Sigmoid colon (tissue), 7 donors: Measurements from ENCODE around the gene UROC1. TPM values are rescaled to one million over a fixed set of nuclear protein-coding genes. Genes with fewer than 3 reads are reported as not detected.
A peak's percentile ranks its signal among the peaks of the same experiment; 100 is the strongest.

ENCODE experiments used
- DNase-seq: peaks from one replicate; pipeline ENCODE4 v3.0.0-alpha.2; 2019
- H3K27ac ChIP-seq, 4 donors: fragments of 200-600 bp; sonication (generic); one replicate each; pipeline ENCODE4 v1.5.1; 2016 to 2019; ENCODE audit warnings: mild to moderate bottlenecking in 1 of 4
- H3K27me3 ChIP-seq, 3 donors: fragments of 200-600 bp; sonication (generic); one replicate each; pipeline ENCODE4 v1.5.1; 2019; ENCODE audit warnings: mild to moderate bottlenecking in 1 of 3
- H3K36me3 ChIP-seq, 4 donors: fragments of 200-600 bp; sonication (generic); one replicate each; pipeline ENCODE4 v1.5.1; 2016 to 2019
- H3K4me1 ChIP-seq, 4 donors: fragments of 200-600 bp; sonication (generic); one replicate each; pipeline ENCODE4 v1.5.1; 2017 to 2019
- H3K4me3 ChIP-seq, 4 donors: fragments of 200-600 bp; sonication (generic); one replicate each; pipeline ENCODE4 v1.5.1; 2017 to 2019; ENCODE audit warnings: mild to moderate bottlenecking in 2 of 4, moderate library complexity in 1 of 4
- H3K9me3 ChIP-seq, 4 donors: fragments of 200-600 bp in 3 of 4; sonication (generic) in 3 of 4; one replicate each; pipeline versions ENCODE4 v1.5.1 to v1.6.1; 2013 to 2019
- EP300 ChIP-seq, 4 donors: sonication (generic); formaldehyde crosslinking; IDR thresholded peaks; one replicate each; pipeline ENCODE4 v1.6.1; 2017; ENCODE audit warnings: antibody characterized with exemption in 4 of 4
- POLR2A ChIP-seq, 2 donors: fragments of 450-650 bp; IDR thresholded peaks; one replicate each; pipeline ENCODE4 v1.6.1; 2016; ENCODE audit warnings: antibody characterized with exemption in 2 of 2, mild to moderate bottlenecking in 2 of 2, moderate library complexity in 2 of 2
- POLR2AphosphoS5 ChIP-seq, 4 donors: sonication (generic); formaldehyde crosslinking; IDR thresholded peaks; one replicate each; pipeline ENCODE4 v1.6.1; 2017; ENCODE audit warnings: antibody characterized with exemption in 4 of 4
- WGBS, 2 donors: extraction: QIAGEN DNeasy Blood & Tissue Kit; methylation state at CpG; one replicate each; pipeline ENCODE4 v1.1.7; 2013; 5-methylcytosine and 5-hydroxymethylcytosine counted together
- intact Hi-C: fragments of 100-400 bp; cut with DNase I; formaldehyde crosslinking; loops from one replicate; pipeline ENCODE4 v1.15.1; 2023
- polyA plus RNA-seq, 3 donors: library from polyadenylated mRNA; stranded (reverse); fragments of 200-250 nt; gene quantifications; one replicate each; pipeline ENCODE4 v1.2.3, GENCODE V29; 2013
- total RNA-seq, 4 donors: library from RNA; depleted of rRNA; stranded (reverse); fragments of >200 nt; gene quantifications; one replicate each; pipeline ENCODE4 v1.1.0, GENCODE V29; 2016
- TF ChIP-seq, protein P1 (sequence below), 4 experiments: fragments of 450-650 bp in 3 of 4; fragments of 200-600 bp in 1 of 4; IDR thresholded peaks; one replicate each; pipeline ENCODE4 v1.5.1; 2016 to 2019; ENCODE audit warnings: antibody characterized with exemption in 4 of 4, mild to moderate bottlenecking in 3 of 4, moderate library complexity in 2 of 4
- donor health status: healthy with polysubstance abuse.
- donor health status: Bipolar disorder and iron deficiency.
- donor health status: healthy.

Gene UROC1
- total and polyA plus RNA-seq, 7 donors, result 0.03 TPM; not detected in 6

DNA sequence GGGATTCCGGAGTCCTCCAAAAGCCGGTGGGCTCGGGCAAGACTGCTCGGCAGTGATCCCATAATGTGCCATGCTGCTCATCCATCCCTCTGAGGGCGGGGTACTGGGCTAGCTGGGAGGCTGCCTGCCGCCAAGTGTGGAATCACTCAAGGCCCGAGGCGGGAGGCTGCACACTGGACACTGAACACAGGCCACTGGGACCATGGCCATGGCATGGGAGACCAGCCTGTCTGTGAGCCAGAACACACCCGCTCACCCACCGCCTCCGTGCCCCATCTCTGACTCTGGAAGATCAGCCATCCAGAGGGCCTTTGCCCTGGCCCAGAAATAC lies 39.8 kb upstream of the UROC1 start:
- Histone ChIP-seq H3K27ac (no peak overlapping the region), H3K9me3 (peaks cover 0 to 7% (median 0%) of the 10 kb centered on the region in 4 donors), H3K4me3 (no peak overlapping the region), H3K4me1 (no peaks in the 10 kb centered on the region), H3K36me3 (no peaks in the 10 kb centered on the region), H3K27me3 (no peaks in the 10 kb centered on the region)
- no peak for TF ChIP-seq POLR2A (IDR thresholded peaks at IDR 0.05)
- no peak for TF ChIP-seq EP300 (IDR thresholded peaks at IDR 0.05)
- TF ChIP-seq, protein P1, sequence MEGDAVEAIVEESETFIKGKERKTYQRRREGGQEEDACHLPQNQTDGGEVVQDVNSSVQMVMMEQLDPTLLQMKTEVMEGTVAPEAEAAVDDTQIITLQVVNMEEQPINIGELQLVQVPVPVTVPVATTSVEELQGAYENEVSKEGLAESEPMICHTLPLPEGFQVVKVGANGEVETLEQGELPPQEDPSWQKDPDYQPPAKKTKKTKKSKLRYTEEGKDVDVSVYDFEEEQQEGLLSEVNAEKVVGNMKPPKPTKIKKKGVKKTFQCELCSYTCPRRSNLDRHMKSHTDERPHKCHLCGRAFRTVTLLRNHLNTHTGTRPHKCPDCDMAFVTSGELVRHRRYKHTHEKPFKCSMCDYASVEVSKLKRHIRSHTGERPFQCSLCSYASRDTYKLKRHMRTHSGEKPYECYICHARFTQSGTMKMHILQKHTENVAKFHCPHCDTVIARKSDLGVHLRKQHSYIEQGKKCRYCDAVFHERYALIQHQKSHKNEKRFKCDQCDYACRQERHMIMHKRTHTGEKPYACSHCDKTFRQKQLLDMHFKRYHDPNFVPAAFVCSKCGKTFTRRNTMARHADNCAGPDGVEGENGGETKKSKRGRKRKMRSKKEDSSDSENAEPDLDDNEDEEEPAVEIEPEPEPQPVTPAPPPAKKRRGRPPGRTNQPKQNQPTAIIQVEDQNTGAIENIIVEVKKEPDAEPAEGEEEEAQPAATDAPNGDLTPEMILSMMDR (IDR thresholded peaks at IDR 0.05), result no peak
- no peak for TF ChIP-seq POLR2AphosphoS5 (IDR thresholded peaks at IDR 0.05)
- intact Hi-C loops, result no loop called here
- DNase-seq, result peak; percentile 50
- WGBS, 2 donors, result 95% methylated on average over 11 of the region's 11 CpGs

DNA sequence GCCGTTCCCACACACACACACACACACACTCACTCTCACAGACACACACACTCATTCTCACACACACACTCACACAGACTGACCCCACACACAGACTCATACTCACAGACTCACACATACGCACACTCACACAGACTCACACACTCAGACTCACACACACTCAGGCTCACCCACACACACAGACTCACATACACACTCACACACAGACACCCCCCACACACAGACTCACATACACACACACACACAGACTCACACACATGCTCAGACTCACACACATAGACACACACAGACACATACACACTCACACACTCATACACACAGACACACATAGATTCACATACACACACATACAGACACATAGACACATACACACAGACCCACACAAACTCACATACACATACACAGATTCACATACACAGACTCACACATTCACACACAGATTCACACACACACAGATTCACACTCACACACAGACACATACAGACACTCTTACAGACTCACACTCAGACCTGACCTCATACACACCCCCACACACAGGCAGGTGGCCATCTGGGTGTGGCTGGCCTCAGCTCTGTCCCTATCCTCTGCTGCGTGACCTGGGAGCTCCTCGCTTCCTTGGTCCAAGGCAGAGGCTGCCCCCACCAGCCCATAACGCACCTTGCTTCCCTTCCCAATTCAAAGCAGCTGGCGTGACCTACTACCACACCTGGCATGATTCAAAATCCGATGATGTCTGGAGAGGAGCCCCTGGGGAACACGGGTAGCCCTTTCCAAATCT lies 39.3 kb upstream of the UROC1 start:
- no peaks in the 10 kb centered on the region for H3K4me1 ChIP-seq
- H3K27ac ChIP-seq, result no peak overlapping the region
- 79 to 87% methylated on average over 8 of the region's 8 CpGs for WGBS, 2 donors
- H3K27me3 ChIP-seq, result no peaks in the 10 kb centered on the region
- no peak for DNase-seq
- no peak overlapping the region for H3K4me3 ChIP-seq
- peaks cover 0 to 3% (median 0%) of the 10 kb centered on the region in 4 donors for H3K9me3 ChIP-seq
- intact Hi-C loops, result no loop called here
- TF ChIP-seq, protein P1 (IDR thresholded peaks at IDR 0.05), result no peak
- no peaks in the 10 kb centered on the region for H3K36me3 ChIP-seq

DNA sequence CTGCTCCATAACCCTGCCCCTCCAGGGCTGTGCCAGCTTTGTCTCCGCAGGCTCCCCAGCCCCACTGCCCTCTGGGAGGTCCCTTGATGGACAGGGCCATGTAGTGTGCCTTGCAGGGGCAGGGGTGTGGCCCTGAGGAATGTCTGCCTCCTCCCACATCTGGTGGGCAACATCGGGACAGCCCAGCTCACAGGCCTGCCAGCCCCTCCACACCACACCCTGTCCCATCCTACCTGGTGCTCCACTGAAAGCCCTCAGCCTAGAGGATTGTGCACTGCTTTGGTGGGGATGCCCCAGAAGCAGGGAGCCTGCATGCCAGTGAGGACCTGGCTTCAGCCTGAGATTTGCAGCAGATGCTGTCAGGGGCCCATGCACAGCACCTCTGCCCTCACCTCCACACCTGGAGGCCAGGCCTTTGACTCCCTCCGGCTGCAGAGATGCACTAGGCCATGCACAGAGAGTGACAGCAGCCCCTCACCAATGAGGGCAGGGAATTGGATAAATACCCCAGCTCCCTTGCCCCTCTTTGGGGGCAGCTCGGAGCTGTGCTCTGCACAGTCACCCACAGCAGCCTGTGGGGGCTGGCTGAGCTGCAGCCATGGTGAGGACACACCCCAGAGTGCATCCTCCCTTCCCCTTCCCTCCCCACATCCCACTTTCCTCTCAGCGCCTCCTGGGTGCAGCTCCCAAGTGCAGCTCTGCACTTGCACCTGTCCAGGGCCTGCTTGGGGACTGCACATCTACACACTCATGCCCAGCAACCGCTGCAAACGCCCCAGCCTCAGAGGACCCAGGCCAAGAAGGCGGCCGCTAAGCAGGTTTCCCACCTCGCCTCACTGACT lies 38.4 kb upstream of the UROC1 start:
- no peaks in the 10 kb centered on the region for H3K9me3 ChIP-seq
- peak; percentile 28 for DNase-seq
- 76 to 77% methylated on average over 10 of the region's 10 CpGs for WGBS, 2 donors
- H3K4me1 ChIP-seq, result no peaks in the 10 kb centered on the region
- intact Hi-C loops, result no loop called here
- H3K36me3 ChIP-seq, result no peaks in the 10 kb centered on the region
- TF ChIP-seq POLR2AphosphoS5 (IDR thresholded peaks at IDR 0.05), result no peak
- H3K27ac ChIP-seq, result no peak overlapping the region
- H3K4me3 ChIP-seq, result no peak overlapping the region
- H3K27me3 ChIP-seq, result no peaks in the 10 kb centered on the region

DNA sequence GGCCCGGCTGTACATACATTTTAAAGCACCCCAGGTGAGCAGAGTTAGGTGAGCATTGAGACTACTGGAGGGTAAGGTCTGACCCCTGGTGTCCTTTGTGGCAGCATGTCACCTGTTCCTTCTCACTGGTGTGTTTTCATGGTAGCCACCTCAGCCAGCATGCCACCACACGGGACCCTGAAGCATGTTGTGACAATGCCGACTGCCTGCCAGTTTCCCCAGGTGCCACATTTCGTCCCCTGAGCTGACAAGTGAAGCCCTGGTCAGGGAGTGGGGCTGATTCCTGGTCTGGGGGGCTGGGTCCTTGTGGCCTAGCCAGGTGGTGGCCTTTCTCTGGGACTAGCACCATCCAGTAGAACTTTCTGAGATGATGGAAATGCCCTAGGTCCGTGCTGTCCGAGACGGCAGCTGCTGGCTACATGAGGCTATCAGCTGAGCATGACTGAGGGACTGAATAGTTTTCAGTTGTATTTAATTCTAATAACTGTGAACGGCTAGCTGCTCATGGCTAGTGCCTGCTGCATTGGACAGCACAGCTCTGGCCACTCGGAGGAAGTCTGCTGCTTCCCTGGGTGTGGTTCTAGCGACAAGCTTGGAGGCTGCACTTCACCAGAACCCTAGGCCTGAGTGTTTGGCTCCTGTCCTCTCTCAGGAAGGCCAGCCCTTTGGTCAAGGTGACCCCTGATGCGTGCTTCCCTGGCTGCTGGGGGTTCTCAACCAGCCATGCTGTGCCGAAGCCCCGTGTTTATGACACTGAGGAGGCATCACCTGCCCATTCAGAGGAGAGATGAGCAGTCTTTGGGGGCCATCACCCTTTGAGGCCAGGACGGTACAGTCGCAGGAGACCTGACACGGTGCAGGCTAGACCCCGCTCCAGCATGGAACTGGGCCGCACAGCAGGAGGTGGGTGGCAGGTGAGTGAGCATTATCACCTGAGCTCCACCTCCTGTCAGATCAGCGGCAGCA lies 37.3 kb upstream of the UROC1 start:
- Histone ChIP-seq H3K27ac (no peak overlapping the region), H3K36me3 (no peaks in the 10 kb centered on the region), H3K27me3 (no peaks in the 10 kb centered on the region), H3K4me1 (no peaks in the 10 kb centered on the region), H3K4me3 (no peak overlapping the region), H3K9me3 (no peaks in the 10 kb centered on the region)
- intact Hi-C loops, result no loop called here
- peak; percentile 44 for DNase-seq
- TF ChIP-seq EP300 (IDR thresholded peaks at IDR 0.05) (no peak), POLR2AphosphoS5 (IDR thresholded peaks at IDR 0.05) (no peak), POLR2A (IDR thresholded peaks at IDR 0.05) (no peak)
- TF ChIP-seq, protein P1 (IDR thresholded peaks at IDR 0.05), result no peak
- 86 to 89% methylated on average over 19 of the region's 19 CpGs for WGBS, 2 donors
